ENCODE data around the gene SRRM3.
"Not testable (repeated sequence)": the region's sequence is repeated elsewhere in the genome, so short reads cannot be mapped to it uniquely, and the experiment has no call there.

DNA sequence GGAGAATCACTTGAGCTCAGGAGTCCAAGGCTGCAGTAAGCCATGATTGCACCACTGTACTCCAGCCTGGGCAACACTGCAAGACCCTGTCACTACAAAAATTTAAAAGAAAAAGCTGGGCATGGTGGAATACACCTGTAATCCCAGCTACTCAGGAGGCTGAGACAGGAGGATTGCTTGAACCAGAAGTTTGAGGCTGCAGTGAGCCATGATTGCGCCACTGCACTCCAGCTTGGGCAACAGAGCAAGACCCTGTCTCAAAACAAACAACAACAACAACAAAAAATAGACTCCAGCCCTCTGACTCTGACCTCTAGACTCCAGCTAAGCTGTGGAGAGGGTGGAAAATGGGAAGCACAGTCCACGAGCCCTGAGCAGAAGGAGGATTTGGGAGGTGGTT, 69.7 kb downstream of the SRRM3 start:
- TF ChIP-seq, protein P1, sequence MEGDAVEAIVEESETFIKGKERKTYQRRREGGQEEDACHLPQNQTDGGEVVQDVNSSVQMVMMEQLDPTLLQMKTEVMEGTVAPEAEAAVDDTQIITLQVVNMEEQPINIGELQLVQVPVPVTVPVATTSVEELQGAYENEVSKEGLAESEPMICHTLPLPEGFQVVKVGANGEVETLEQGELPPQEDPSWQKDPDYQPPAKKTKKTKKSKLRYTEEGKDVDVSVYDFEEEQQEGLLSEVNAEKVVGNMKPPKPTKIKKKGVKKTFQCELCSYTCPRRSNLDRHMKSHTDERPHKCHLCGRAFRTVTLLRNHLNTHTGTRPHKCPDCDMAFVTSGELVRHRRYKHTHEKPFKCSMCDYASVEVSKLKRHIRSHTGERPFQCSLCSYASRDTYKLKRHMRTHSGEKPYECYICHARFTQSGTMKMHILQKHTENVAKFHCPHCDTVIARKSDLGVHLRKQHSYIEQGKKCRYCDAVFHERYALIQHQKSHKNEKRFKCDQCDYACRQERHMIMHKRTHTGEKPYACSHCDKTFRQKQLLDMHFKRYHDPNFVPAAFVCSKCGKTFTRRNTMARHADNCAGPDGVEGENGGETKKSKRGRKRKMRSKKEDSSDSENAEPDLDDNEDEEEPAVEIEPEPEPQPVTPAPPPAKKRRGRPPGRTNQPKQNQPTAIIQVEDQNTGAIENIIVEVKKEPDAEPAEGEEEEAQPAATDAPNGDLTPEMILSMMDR (IDR thresholded peaks at IDR 0.05; ENCODE audit: insufficient read depth, low read depth, low read length), result not testable (repeated sequence)
- TF ChIP-seq EZH2 (IDR thresholded peaks at IDR 0.05; ENCODE audit: insufficient read depth, low read length), result not testable (repeated sequence)
